Mesendoderm (in vitro differentiated cells): ENCODE measurements around the gene TCAP.

Experiments used
- DNase-seq: peaks from one replicate; pipeline ENCODE4 v3.0.0; 2013
- H2AK5ac ChIP-seq: 2 replicates; pipeline ENCODE4 v1.6.1; 2013; ENCODE audit warnings: low read length, inconsistent platforms
- H2BK120ac ChIP-seq: 2 replicates; pipeline ENCODE4 v1.6.1; 2013; ENCODE audit warnings: low read depth, mild to moderate bottlenecking, low read length, moderate library complexity, mixed read lengths
- H2BK15ac ChIP-seq: replicated peaks from 2 replicates; pipeline ENCODE4 v1.6.1; 2013; ENCODE audit warnings: low read depth, mild to moderate bottlenecking, moderate library complexity
- H2BK5ac ChIP-seq: 2 replicates; pipeline ENCODE4 v1.6.1; 2013; ENCODE audit warnings: low read length, inconsistent platforms
- H3K18ac ChIP-seq: 2 replicates; pipeline ENCODE4 v1.6.1; 2013; ENCODE audit warnings: mild to moderate bottlenecking, low read length, mixed read lengths
- H3K23ac ChIP-seq: one replicate; pipeline ENCODE4 v1.6.1; 2013; ENCODE audit warnings: low read length
- H3K27ac ChIP-seq: 2 replicates; pipeline ENCODE4 v1.5.1; 2013; ENCODE audit warnings: low read depth, mild to moderate bottlenecking, inconsistent platforms, low read length, moderate library complexity
- H3K27me3 ChIP-seq: 2 replicates; pipeline ENCODE4 v1.6.1; 2013; ENCODE audit warnings: low read length, control low read depth, mild to moderate bottlenecking, inconsistent platforms; ENCODE audit not compliant: insufficient read depth, poor library complexity
- H3K36me3 ChIP-seq: 2 replicates; pipeline ENCODE4 v1.6.1; 2013; ENCODE audit warnings: low read length, inconsistent platforms; ENCODE audit not compliant: control insufficient read depth, insufficient read depth
- H3K4ac ChIP-seq: one replicate; pipeline ENCODE4 v1.6.1; 2013; ENCODE audit warnings: low read depth, mild to moderate bottlenecking, low read length, moderate library complexity
- H3K4me1 ChIP-seq: 2 replicates; pipeline ENCODE4 v1.6.1; 2013; ENCODE audit warnings: low read depth, low read length, inconsistent platforms; ENCODE audit not compliant: control insufficient read depth
- H3K4me2 ChIP-seq: 2 replicates; pipeline ENCODE4 v1.6.1; 2013; ENCODE audit warnings: low read length
- H3K4me3 ChIP-seq: 2 replicates; pipeline ENCODE4 v1.5.1; 2013; ENCODE audit warnings: mild to moderate bottlenecking, low read length
- H3K56ac ChIP-seq: one replicate; pipeline ENCODE4 v1.6.1; 2013; ENCODE audit warnings: low read length
- H3K79me1 ChIP-seq: 2 replicates; pipeline ENCODE4 v1.6.1; 2013; ENCODE audit warnings: low read length, inconsistent platforms
- H3K79me2 ChIP-seq: 2 replicates; pipeline ENCODE4 v1.6.1; 2013; ENCODE audit warnings: mild to moderate bottlenecking, low read length; ENCODE audit not compliant: control insufficient read depth, insufficient read depth
- H3K9ac ChIP-seq: 2 replicates; pipeline ENCODE4 v1.6.1; 2013; ENCODE audit warnings: low read length, inconsistent platforms
- H4K5ac ChIP-seq: one replicate; pipeline ENCODE4 v1.6.1; 2013; ENCODE audit warnings: low read length
- H4K8ac ChIP-seq: one replicate; pipeline ENCODE4 v1.6.1; 2013; ENCODE audit warnings: low read depth, mild to moderate bottlenecking, control low read depth, low read length, moderate library complexity
- WGBS: extraction: QIAGEN DNeasy Blood & Tissue Kit; methylation state at CpG from one replicate; pipeline ENCODE4 v1.1.7; 2013; ENCODE audit warnings: low lambda C conversion rate, missing lambda C conversion rate; ENCODE audit not compliant: insufficient coverage; ENCODE audit errors: extremely low coverage; 5-methylcytosine and 5-hydroxymethylcytosine counted together

Gene TCAP

DNA sequence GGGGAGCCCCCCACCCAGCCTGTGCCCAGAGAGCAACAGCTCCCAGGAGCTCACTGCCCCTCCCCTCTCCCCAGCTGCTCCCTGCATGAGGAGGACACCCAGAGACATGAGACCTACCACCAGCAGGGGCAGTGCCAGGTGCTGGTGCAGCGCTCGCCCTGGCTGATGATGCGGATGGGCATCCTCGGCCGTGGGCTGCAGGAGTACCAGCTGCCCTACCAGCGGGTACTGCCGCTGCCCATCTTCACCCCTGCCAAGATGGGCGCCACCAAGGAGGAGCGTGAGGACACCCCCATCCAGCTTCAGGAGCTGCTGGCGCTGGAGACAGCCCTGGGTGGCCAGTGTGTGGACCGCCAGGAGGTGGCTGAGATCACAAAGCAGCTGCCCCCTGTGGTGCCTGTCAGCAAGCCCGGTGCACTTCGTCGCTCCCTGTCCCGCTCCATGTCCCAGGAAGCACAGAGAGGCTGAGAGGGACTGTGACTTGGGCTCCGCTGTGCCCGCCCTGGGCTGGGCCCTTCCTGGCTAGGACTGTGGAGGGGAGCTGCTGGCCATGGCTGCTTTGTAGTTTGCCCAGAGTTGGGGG lies 584 bp downstream of the TCAP start:
- Histone ChIP-seq H3K4me3 (no peak overlapping the region), H3K79me1 (no peaks in the 10 kb centered on the region), H3K56ac (no peak overlapping the region), H3K27me3 (peaks cover 2% of the 10 kb centered on the region), H2BK5ac (no peak overlapping the region), H4K8ac (no peak overlapping the region), H2AK5ac (no peak overlapping the region), H3K27ac (no peak overlapping the region), H3K4me1 (peaks cover 2% of the 10 kb centered on the region), H2BK15ac (no peak overlapping the region), H3K9ac (no peak overlapping the region), H4K5ac (no peak overlapping the region), H2BK120ac (no peak overlapping the region), H3K4me2 (no peak overlapping the region), H3K18ac (no peak overlapping the region), H3K79me2 (no peaks in the 10 kb centered on the region), H3K36me3 (no peaks in the 10 kb centered on the region), H3K23ac (no peak overlapping the region), H3K4ac (no peak overlapping the region)
- WGBS: no CpG with 5 or more reads among the region's 17 CpGs
- no peak for DNase-seq

GRCh38 chr17:39666231-39666600 lies 1.1 kb downstream of the TCAP start:
- no peaks in the 10 kb centered on the region for H3K79me1 ChIP-seq
- H3K79me2 ChIP-seq: no peaks in the 10 kb centered on the region
- H3K27me3 ChIP-seq: peaks cover 2% of the 10 kb centered on the region
- no CpG with 5 or more reads among the region's 2 CpGs for WGBS
- H4K5ac ChIP-seq: no peak overlapping the region
- H3K9ac ChIP-seq: no peak overlapping the region
- H3K23ac ChIP-seq: no peak overlapping the region
- no peak overlapping the region for H2AK5ac ChIP-seq
- H2BK120ac ChIP-seq: no peak overlapping the region
- peaks cover 2% of the 10 kb centered on the region for H3K4me1 ChIP-seq
- H3K4ac ChIP-seq: no peak overlapping the region
- no peak overlapping the region for H3K56ac ChIP-seq
- H3K4me2 ChIP-seq: no peak overlapping the region
- no peak overlapping the region for H2BK5ac ChIP-seq
- no peak overlapping the region for H3K4me3 ChIP-seq
- H3K27ac ChIP-seq: no peak overlapping the region
- no peak overlapping the region for H2BK15ac ChIP-seq
- H4K8ac ChIP-seq: no peak overlapping the region
- DNase-seq: no peak
- H3K36me3 ChIP-seq: no peaks in the 10 kb centered on the region
- H3K18ac ChIP-seq: no peak overlapping the region

DNA sequence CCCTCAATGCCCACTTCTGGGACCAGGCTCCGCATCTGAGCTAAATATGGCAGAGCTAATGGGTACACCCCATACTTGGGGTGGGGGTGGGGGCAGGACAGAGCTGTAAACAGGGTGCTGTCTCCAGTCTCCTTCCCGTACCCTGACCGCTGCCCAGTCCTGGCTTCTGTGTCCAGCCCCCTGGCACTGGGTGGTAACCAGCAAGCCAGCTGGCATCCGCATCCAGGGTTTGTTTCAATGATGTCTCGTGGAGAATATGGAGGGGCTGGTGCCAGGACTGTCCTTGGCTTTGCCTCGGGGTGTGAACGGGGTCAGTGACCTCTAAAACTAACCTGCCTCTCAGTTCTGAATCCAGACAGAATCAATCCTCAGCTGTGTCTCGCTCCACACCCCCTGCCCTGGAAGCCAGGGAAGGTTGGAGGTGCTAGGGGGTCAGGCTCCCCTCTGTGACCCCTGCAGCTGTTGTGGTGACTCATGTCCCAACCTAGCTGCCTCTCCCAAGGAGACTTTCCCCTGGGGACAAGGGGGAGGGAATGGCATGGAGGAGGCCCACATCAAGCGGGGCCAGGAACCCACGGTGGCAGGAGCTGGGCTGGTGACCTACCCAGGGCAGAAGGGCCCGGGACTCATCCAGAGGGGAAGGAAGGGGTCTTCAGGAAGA lies 1.6 kb downstream of the TCAP start:
- H3K36me3 ChIP-seq: no peaks in the 10 kb centered on the region
- H3K4me2 ChIP-seq: no peak overlapping the region
- H3K4me1 ChIP-seq: peaks cover 2% of the 10 kb centered on the region
- H3K9ac ChIP-seq: no peak overlapping the region
- no peak overlapping the region for H3K4ac ChIP-seq
- no CpG with 5 or more reads among the region's 11 CpGs for WGBS
- DNase-seq: no peak
- H3K56ac ChIP-seq: no peak overlapping the region
- no peaks in the 10 kb centered on the region for H3K79me1 ChIP-seq
- H2AK5ac ChIP-seq: no peak overlapping the region
- H3K23ac ChIP-seq: no peak overlapping the region
- H3K27ac ChIP-seq: no peak overlapping the region
- H4K5ac ChIP-seq: no peak overlapping the region
- no peak overlapping the region for H4K8ac ChIP-seq
- no peaks in the 10 kb centered on the region for H3K79me2 ChIP-seq
- no peak overlapping the region for H3K18ac ChIP-seq
- H3K27me3 ChIP-seq: peaks cover 2% of the 10 kb centered on the region
- H2BK15ac ChIP-seq: no peak overlapping the region
- H2BK120ac ChIP-seq: no peak overlapping the region
- no peak overlapping the region for H2BK5ac ChIP-seq
- H3K4me3 ChIP-seq: no peak overlapping the region

- Histone ChIP-seq H3K79me2 (no peaks in the 10 kb centered on the region), H3K36me3 (no peaks in the 10 kb centered on the region), H3K4me2 (peak overlapping the region; percentile 42), H2BK120ac (no peak overlapping the region), H2BK15ac (no peak overlapping the region), H2BK5ac (no peak overlapping the region), H4K5ac (no peak overlapping the region), H2AK5ac (no peak overlapping the region), H3K56ac (peak overlapping the region; percentile 64), H3K4me1 (peaks cover 2% of the 10 kb centered on the region), H3K4ac (no peak overlapping the region), H4K8ac (no peak overlapping the region), H3K4me3 (no peak overlapping the region), H3K27me3 (peaks cover 2% of the 10 kb centered on the region), H3K9ac (peak overlapping the region; percentile 40), H3K18ac (no peak overlapping the region), H3K27ac (no peak overlapping the region), H3K79me1 (no peaks in the 10 kb centered on the region), H3K23ac (no peak overlapping the region)
- no peak for DNase-seq
- WGBS: no CpG with 5 or more reads among the region's 49 CpGs
These were observed 2.3 kb downstream of the TCAP start for GRCh38 chr17:39667262-39667944.

- H3K4me3 ChIP-seq: no peak within 1 kb of the TSS
- peaks cover 2% of the 10 kb centered on the region for H3K4me1 ChIP-seq
- no peak within 1 kb of the TSS for H4K8ac ChIP-seq
- H3K23ac ChIP-seq: no peak within 1 kb of the TSS
- peak within 1 kb of the TSS; percentile 50 for H3K9ac ChIP-seq
- H4K5ac ChIP-seq: no peak within 1 kb of the TSS
- no peaks in the 10 kb centered on the region for H3K79me2 ChIP-seq
- H2BK15ac ChIP-seq: no peak within 1 kb of the TSS
- DNase-seq: peak; percentile 80
- peak within 1 kb of the TSS; percentile 53 for H3K4me2 ChIP-seq
- no peaks in the 10 kb centered on the region for H3K36me3 ChIP-seq
- H3K27me3 ChIP-seq: peaks cover 2% of the 10 kb centered on the region
- WGBS: no CpG with 5 or more reads among the region's 85 CpGs
- H3K79me1 ChIP-seq: no peaks in the 10 kb centered on the region
- H3K27ac ChIP-seq: no peak within 1 kb of the TSS
- no peak within 1 kb of the TSS for H3K18ac ChIP-seq
- peak within 1 kb of the TSS; percentile 76 for H3K56ac ChIP-seq
- H3K4ac ChIP-seq: no peak within 1 kb of the TSS
- H2AK5ac ChIP-seq: no peak within 1 kb of the TSS
- H2BK5ac ChIP-seq: no peak within 1 kb of the TSS
- no peak within 1 kb of the TSS for H2BK120ac ChIP-seq
These were observed 3.1 kb downstream of the TCAP start, which contains the start of gene PNMT for GRCh38 chr17:39667945-39668924. TSS of gene PNMT (plus strand) at chr17:39668453. CDS start at chr17:39668476, 23 bp downstream.
